WTC11 (cell line): ENCODE results near the gene ACOXL. TPM values are rescaled to one million over a fixed set of nuclear protein-coding genes. Genes with fewer than 3 reads are reported as not detected.
"Not testable (repeated sequence)": the region's sequence is repeated elsewhere in the genome, so short reads cannot be mapped to it uniquely, and the experiment has no call there.

Experiments
- ATAC-seq: fragments of 200-7000 bp; cut with Tn5 transposase; 2 replicates; pipeline ENCODE4 v1.10.0; 2021; ENCODE audit warnings: mild to moderate bottlenecking, moderate library complexity
- CTCF ChIA-PET: fragments of 300-600 bp; sonication (Branson Sonifier 250); formaldehyde crosslinking; loops from one replicate; lab custom pipeline; 2021; ENCODE audit warnings: antibody characterized with exemption; lab: Charles Lee
- POLR2A ChIA-PET: fragments of 350-600 bp; sonication (Branson Sonifier 250); formaldehyde crosslinking; loops from one replicate; lab custom pipeline; 2021; ENCODE audit warnings: antibody characterized with exemption; lab: Charles Lee
- DNase-seq: peaks from one replicate; pipeline ENCODE4 v3.0.0; 2021; ENCODE audit warnings: low spot score
- H3K27ac Mint-ChIP-seq: 2 replicates; pipeline ENCODE4 v1.8.0; 2021; ENCODE audit warnings: mixed read lengths
- H3K27me3 Mint-ChIP-seq: 2 replicates; pipeline ENCODE4 v1.8.0; 2021; ENCODE audit warnings: low read depth, mild to moderate bottlenecking, moderate library complexity, mixed read lengths
- H3K36me3 Mint-ChIP-seq: 2 replicates; pipeline ENCODE4 v1.8.0; 2021; ENCODE audit warnings: mixed read lengths
- H3K4me1 Mint-ChIP-seq: 2 replicates; pipeline ENCODE4 v1.8.0; 2022; ENCODE audit warnings: mixed read lengths
- H3K4me3 Mint-ChIP-seq: 2 replicates; pipeline ENCODE4 v1.8.0; 2021; ENCODE audit warnings: mild to moderate bottlenecking, moderate library complexity, mixed read lengths
- H3K9me3 Mint-ChIP-seq: 2 replicates; pipeline ENCODE4 v1.8.0; 2021; ENCODE audit warnings: mixed read lengths
- ATF3 ChIP-seq: sonication (generic); formaldehyde crosslinking; conservative IDR thresholded peaks from 2 replicates; pipeline ENCODE4 v1.8.1; 2022; ENCODE audit warnings: mild to moderate bottlenecking, missing genetic modification reagents
- CDX4 ChIP-seq: fragments of 250-450 bp; sonication (Bioruptor Pico); IDR thresholded peaks from 2 replicates; pipeline ENCODE4 v1.9.0; 2021; ENCODE audit warnings: moderate library complexity, mild to moderate bottlenecking, inconsistent platforms, borderline replicate concordance
- ESRRA ChIP-seq: sonication (generic); formaldehyde crosslinking; IDR thresholded peaks from 2 replicates; pipeline ENCODE4 v1.8.1; 2022; ENCODE audit warnings: mild to moderate bottlenecking, missing genetic modification reagents, borderline replicate concordance
- FOXP1 ChIP-seq: sonication (generic); formaldehyde crosslinking; IDR thresholded peaks from 2 replicates; pipeline ENCODE4 v1.8.0; 2022; ENCODE audit warnings: missing genetic modification reagents, mild to moderate bottlenecking, moderate library complexity, borderline replicate concordance
- MXD4 ChIP-seq: fragments of 250-450 bp; sonication (Bioruptor Pico); IDR thresholded peaks from 2 replicates; pipeline ENCODE4 v1.8.0; 2021; ENCODE audit warnings: mild to moderate bottlenecking, moderate library complexity, borderline replicate concordance
- NFE2L1 ChIP-seq: sonication (generic); formaldehyde crosslinking; IDR thresholded peaks from 2 replicates; pipeline ENCODE4 v1.8.1; 2023; ENCODE audit warnings: missing genetic modification reagents
- NFYB ChIP-seq: sonication (generic); formaldehyde crosslinking; conservative IDR thresholded peaks from 2 replicates; pipeline ENCODE4 v1.8.0; 2022; ENCODE audit warnings: low read depth, missing genetic modification reagents
- OVOL2 ChIP-seq: fragments of 250-450 bp; sonication (Bioruptor Pico); IDR thresholded peaks from 2 replicates; pipeline ENCODE4 v1.9.0; 2021; ENCODE audit warnings: mild to moderate bottlenecking, borderline replicate concordance
- ZNF232 ChIP-seq: sonication (generic); formaldehyde crosslinking; IDR thresholded peaks from 2 replicates; pipeline ENCODE4 v1.8.0; 2022; ENCODE audit warnings: mild to moderate bottlenecking, missing genetic modification reagents
- ZNF532 ChIP-seq: fragments of 250-450 bp; sonication (Bioruptor Pico); IDR thresholded peaks from 2 replicates; pipeline ENCODE4 v1.9.0; 2021; ENCODE audit warnings: mild to moderate bottlenecking, borderline replicate concordance
- total RNA-seq: library from RNA; stranded (reverse); gene quantifications from 3 replicates; pipeline ENCODE4 v1.2.3, GENCODE V29; 2021
- TF ChIP-seq, protein P1 (sequence below): sonication (generic); formaldehyde crosslinking; conservative IDR thresholded peaks from 2 replicates; pipeline ENCODE4 v1.8.1; 2023; ENCODE audit warnings: mild to moderate bottlenecking, low read depth, missing genetic modification reagents, moderate library complexity
- TF ChIP-seq, protein P2 (sequence below): sonication (generic); formaldehyde crosslinking; IDR thresholded peaks from 2 replicates; pipeline ENCODE4 v1.8.0; 2022; ENCODE audit warnings: missing genetic modification reagents
- TF ChIP-seq, protein P3 (sequence below): fragments of 250-450 bp; sonication (Bioruptor Pico); conservative IDR thresholded peaks from 2 replicates; pipeline ENCODE4 v1.9.0; 2021; ENCODE audit warnings: mild to moderate bottlenecking
- TF ChIP-seq, protein P4 (sequence below): sonication (generic); formaldehyde crosslinking; IDR thresholded peaks from 2 replicates; pipeline ENCODE4 v1.8.0; 2023; ENCODE audit warnings: mild to moderate bottlenecking, missing genetic modification reagents

ACOXL gene
- total RNA-seq, 1 experiment from 2014 or later, result 14.9 TPM

- TF ChIP-seq, protein P1, sequence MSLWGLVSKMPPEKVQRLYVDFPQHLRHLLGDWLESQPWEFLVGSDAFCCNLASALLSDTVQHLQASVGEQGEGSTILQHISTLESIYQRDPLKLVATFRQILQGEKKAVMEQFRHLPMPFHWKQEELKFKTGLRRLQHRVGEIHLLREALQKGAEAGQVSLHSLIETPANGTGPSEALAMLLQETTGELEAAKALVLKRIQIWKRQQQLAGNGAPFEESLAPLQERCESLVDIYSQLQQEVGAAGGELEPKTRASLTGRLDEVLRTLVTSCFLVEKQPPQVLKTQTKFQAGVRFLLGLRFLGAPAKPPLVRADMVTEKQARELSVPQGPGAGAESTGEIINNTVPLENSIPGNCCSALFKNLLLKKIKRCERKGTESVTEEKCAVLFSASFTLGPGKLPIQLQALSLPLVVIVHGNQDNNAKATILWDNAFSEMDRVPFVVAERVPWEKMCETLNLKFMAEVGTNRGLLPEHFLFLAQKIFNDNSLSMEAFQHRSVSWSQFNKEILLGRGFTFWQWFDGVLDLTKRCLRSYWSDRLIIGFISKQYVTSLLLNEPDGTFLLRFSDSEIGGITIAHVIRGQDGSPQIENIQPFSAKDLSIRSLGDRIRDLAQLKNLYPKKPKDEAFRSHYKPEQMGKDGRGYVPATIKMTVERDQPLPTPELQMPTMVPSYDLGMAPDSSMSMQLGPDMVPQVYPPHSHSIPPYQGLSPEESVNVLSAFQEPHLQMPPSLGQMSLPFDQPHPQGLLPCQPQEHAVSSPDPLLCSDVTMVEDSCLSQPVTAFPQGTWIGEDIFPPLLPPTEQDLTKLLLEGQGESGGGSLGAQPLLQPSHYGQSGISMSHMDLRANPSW (CRISPR knock-in tag), result no peak
- TF ChIP-seq, protein P2, sequence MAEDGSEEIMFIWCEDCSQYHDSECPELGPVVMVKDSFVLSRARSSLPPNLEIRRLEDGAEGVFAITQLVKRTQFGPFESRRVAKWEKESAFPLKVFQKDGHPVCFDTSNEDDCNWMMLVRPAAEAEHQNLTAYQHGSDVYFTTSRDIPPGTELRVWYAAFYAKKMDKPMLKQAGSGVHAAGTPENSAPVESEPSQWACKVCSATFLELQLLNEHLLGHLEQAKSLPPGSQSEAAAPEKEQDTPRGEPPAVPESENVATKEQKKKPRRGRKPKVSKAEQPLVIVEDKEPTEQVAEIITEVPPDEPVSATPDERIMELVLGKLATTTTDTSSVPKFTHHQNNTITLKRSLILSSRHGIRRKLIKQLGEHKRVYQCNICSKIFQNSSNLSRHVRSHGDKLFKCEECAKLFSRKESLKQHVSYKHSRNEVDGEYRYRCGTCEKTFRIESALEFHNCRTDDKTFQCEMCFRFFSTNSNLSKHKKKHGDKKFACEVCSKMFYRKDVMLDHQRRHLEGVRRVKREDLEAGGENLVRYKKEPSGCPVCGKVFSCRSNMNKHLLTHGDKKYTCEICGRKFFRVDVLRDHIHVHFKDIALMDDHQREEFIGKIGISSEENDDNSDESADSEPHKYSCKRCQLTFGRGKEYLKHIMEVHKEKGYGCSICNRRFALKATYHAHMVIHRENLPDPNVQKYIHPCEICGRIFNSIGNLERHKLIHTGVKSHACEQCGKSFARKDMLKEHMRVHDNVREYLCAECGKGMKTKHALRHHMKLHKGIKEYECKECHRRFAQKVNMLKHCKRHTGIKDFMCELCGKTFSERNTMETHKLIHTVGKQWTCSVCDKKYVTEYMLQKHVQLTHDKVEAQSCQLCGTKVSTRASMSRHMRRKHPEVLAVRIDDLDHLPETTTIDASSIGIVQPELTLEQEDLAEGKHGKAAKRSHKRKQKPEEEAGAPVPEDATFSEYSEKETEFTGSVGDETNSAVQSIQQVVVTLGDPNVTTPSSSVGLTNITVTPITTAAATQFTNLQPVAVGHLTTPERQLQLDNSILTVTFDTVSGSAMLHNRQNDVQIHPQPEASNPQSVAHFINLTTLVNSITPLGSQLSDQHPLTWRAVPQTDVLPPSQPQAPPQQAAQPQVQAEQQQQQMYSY, result no peak
- no peak for TF ChIP-seq ZNF532 (CRISPR knock-in tag)
- TF ChIP-seq NFYB (CRISPR knock-in tag), result no peak
- TF ChIP-seq ZNF232 (CRISPR knock-in tag), result no peak
These were observed 340.0 kb downstream of the ACOXL start (continued) for GRCh38 chr2:111072220-111072871.

- peaks cover 26% of the 10 kb centered on the region for H3K9me3 Mint-ChIP-seq
- ATAC-seq, H3K4me1 Mint-ChIP-seq, H3K27ac Mint-ChIP-seq, DNase-seq, H3K4me3 Mint-ChIP-seq, CTCF ChIA-PET, H3K27me3 Mint-ChIP-seq, POLR2A ChIA-PET, H3K36me3 Mint-ChIP-seq: not testable (repeated sequence)
These were observed 350.3 kb downstream of the ACOXL start for GRCh38 chr2:111082659-111083058.

DNA sequence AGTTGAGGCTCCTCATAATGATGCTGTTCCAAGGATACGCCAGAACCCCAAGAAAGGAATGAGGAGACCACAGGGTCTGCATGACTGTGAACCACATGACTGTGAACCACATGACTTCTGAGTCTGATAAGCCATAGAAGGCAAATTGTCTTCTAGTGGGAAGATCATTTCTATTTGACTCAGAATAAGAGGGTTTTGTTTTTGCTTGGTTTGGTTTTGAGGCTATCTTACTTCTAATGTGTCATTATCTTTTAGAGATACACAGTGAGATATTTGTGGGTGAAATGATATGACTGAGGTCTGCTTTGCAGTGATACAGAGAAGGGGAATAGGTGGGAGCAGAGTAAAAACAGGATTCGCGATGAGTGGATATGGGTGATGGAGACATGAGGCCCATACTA lies 359.4 kb downstream of the ACOXL start:
- POLR2A ChIA-PET, result no interaction called here
- no peaks in the 10 kb centered on the region for H3K36me3 Mint-ChIP-seq
- no peak overlapping the region for H3K4me3 Mint-ChIP-seq
- H3K9me3 Mint-ChIP-seq, result no peaks in the 10 kb centered on the region
- CTCF ChIA-PET, result interaction anchor here (0.6 to 1.1 kb wide), 2 partner anchors 22 to 566 kb away, joined by 3 read pairs; no protein-coding TSS in a partner anchor
- no peak for ATAC-seq
- no peak overlapping the region for H3K27ac Mint-ChIP-seq
- H3K4me1 Mint-ChIP-seq, result no peaks in the 10 kb centered on the region
- H3K27me3 Mint-ChIP-seq, result no peaks in the 10 kb centered on the region
- DNase-seq, result no peak
- TF ChIP-seq ATF3 (CRISPR knock-in tag) (no peak), FOXP1 (no peak), MXD4 (no peak), ESRRA (CRISPR knock-in tag) (no peak), CDX4 (CRISPR knock-in tag) (no peak), NFE2L1 (no peak), OVOL2 (CRISPR knock-in tag) (no peak)
- TF ChIP-seq, protein P3, sequence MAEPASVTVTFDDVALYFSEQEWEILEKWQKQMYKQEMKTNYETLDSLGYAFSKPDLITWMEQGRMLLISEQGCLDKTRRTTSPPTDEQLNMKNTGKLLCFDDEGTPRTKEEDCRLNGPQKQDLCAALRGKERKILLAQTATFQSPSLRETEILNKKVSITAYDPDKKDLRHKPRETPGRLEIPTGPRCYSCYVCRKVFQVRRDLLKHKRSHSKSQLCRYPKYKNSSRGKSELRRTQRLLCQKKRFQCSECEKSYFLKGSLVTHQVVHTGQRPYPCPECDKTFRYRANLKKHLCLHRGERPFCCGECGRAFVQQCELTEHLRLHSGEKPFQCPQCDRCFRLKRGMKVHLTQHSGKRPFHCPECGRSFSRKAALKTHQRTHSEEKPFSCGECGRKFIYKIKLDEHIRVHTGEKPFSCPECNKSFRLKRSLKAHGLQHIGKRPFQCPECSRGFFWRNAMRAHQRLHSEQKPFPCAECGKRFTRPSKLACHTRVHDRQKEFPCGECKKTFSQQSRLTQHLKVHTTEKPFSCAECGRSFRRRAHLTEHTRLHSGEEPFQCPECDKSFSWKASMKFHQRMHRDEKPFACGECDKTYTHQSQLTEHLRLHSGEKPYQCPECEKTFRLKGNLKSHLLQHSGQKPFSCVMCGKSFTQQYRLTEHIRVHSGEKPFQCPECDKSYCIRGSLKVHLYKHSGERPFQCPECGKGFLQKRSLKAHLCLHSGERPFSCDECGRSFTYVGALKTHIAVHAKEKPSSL (CRISPR knock-in tag), result no peak
- TF ChIP-seq, protein P4, sequence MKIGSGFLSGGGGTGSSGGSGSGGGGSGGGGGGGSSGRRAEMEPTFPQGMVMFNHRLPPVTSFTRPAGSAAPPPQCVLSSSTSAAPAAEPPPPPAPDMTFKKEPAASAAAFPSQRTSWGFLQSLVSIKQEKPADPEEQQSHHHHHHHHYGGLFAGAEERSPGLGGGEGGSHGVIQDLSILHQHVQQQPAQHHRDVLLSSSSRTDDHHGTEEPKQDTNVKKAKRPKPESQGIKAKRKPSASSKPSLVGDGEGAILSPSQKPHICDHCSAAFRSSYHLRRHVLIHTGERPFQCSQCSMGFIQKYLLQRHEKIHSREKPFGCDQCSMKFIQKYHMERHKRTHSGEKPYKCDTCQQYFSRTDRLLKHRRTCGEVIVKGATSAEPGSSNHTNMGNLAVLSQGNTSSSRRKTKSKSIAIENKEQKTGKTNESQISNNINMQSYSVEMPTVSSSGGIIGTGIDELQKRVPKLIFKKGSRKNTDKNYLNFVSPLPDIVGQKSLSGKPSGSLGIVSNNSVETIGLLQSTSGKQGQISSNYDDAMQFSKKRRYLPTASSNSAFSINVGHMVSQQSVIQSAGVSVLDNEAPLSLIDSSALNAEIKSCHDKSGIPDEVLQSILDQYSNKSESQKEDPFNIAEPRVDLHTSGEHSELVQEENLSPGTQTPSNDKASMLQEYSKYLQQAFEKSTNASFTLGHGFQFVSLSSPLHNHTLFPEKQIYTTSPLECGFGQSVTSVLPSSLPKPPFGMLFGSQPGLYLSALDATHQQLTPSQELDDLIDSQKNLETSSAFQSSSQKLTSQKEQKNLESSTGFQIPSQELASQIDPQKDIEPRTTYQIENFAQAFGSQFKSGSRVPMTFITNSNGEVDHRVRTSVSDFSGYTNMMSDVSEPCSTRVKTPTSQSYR (CRISPR knock-in tag), result no peak
